Esophagus muscularis mucosa (tissue), 4 donors: ENCODE measurements around the gene ADAMTS7. TPM values are rescaled to one million over a fixed set of nuclear protein-coding genes. Genes with fewer than 3 reads are reported as not detected.

Source experiments
- DNase-seq: peaks from one replicate; pipeline ENCODE4 v3.0.0-alpha.2; 2017; ENCODE audit errors: extremely low spot score
- H3K27ac ChIP-seq, 4 donors: fragments of 200-600 bp; sonication (generic); replicated peaks in 1 of 4; 1 replicate in 3 of 4; 2 replicates in 1 of 4; pipeline ENCODE4 v1.5.1; 2016 to 2019; ENCODE audit warnings: mild to moderate bottlenecking in 1 of 4
- H3K27me3 ChIP-seq, 4 donors: fragments of 200-600 bp; sonication (generic); one replicate each; pipeline versions ENCODE4 v1.5.1 to v1.6.0; 2016 to 2019
- H3K36me3 ChIP-seq, 4 donors: fragments of 200-600 bp; sonication (generic); one replicate each; pipeline ENCODE4 v1.5.1; 2016 to 2019
- H3K4me1 ChIP-seq, 4 donors: fragments of 200-600 bp; sonication (generic); one replicate each; pipeline ENCODE4 v1.5.1; 2016 to 2019
- H3K4me3 ChIP-seq, 4 donors: fragments of 200-600 bp; sonication (generic); 1 replicate in 2 of 4; 2 replicates in 2 of 4; pipeline ENCODE4 v1.5.1; 2016 to 2019; ENCODE audit warnings: mild to moderate bottlenecking in 4 of 4, moderate library complexity in 1 of 4
- H3K9me3 ChIP-seq, 4 donors: fragments of 200-600 bp; sonication (generic); 1 replicate in 3 of 4; 2 replicates in 1 of 4; pipeline ENCODE4 v1.5.1; 2016 to 2019
- EP300 ChIP-seq: sonication (generic); formaldehyde crosslinking; IDR thresholded peaks from one replicate; pipeline ENCODE4 v1.6.1; 2017; ENCODE audit warnings: antibody characterized with exemption
- POLR2A ChIP-seq: fragments of 450-650 bp; IDR thresholded peaks from one replicate; pipeline ENCODE4 v1.6.1; 2017; ENCODE audit warnings: antibody characterized with exemption, moderate library complexity, mild to moderate bottlenecking, low read depth
- POLR2AphosphoS5 ChIP-seq, 2 donors: sonication (generic); formaldehyde crosslinking; IDR thresholded peaks; one replicate each; pipeline ENCODE4 v1.6.1; 2017; ENCODE audit warnings: antibody characterized with exemption in 2 of 2
- WGBS: methylation state at CpG from one replicate; pipeline ENCODE4 v1.1.5; 2018; 5-methylcytosine and 5-hydroxymethylcytosine counted together
- intact Hi-C: fragments of 100-400 bp; cut with DNase I; formaldehyde crosslinking; loops from one replicate; pipeline ENCODE4 v1.15.1; 2023
- total RNA-seq, 4 donors: library from RNA; depleted of rRNA; stranded (reverse); fragments of >200 nt; gene quantifications; one replicate each; pipeline versions ENCODE4 v1.1.0 to v1.2.1, GENCODE V29; 2016
- TF ChIP-seq, protein P1 (sequence below), 3 experiments: fragments of 200-600 bp in 2 of 3; fragments of 450-650 bp in 1 of 3; sonication (generic) in 2 of 3; IDR thresholded peaks; one replicate each; pipeline ENCODE4 v1.5.1; 2017 to 2019; ENCODE audit warnings: antibody characterized with exemption in 3 of 3, mild to moderate bottlenecking in 2 of 3, moderate library complexity in 1 of 3

The ADAMTS7 gene
- total RNA-seq, 4 donors from 2014 or later = 2.0 to 4.6 (median 2.3) TPM

- Histone ChIP-seq H3K9me3 (no peaks in the 10 kb centered on the region), H3K27ac (peak overlapping the region; percentile 80 to 84 (median 82)), H3K27me3 (no peaks in the 10 kb centered on the region), H3K4me1 (peaks cover 17 to 29% (median 24%) of the 10 kb centered on the region in 4 donors), H3K36me3 (no peaks in the 10 kb centered on the region), H3K4me3 (peak overlapping the region; percentile 67 to 82 (median 76))
- DNase-seq = no peak
- TF ChIP-seq EP300 (no peak), POLR2A (no peak), POLR2AphosphoS5 (IDR thresholded peaks at IDR 0.05) (no peak)
- TF ChIP-seq, protein P1, sequence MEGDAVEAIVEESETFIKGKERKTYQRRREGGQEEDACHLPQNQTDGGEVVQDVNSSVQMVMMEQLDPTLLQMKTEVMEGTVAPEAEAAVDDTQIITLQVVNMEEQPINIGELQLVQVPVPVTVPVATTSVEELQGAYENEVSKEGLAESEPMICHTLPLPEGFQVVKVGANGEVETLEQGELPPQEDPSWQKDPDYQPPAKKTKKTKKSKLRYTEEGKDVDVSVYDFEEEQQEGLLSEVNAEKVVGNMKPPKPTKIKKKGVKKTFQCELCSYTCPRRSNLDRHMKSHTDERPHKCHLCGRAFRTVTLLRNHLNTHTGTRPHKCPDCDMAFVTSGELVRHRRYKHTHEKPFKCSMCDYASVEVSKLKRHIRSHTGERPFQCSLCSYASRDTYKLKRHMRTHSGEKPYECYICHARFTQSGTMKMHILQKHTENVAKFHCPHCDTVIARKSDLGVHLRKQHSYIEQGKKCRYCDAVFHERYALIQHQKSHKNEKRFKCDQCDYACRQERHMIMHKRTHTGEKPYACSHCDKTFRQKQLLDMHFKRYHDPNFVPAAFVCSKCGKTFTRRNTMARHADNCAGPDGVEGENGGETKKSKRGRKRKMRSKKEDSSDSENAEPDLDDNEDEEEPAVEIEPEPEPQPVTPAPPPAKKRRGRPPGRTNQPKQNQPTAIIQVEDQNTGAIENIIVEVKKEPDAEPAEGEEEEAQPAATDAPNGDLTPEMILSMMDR (IDR thresholded peaks at IDR 0.05) = no peak
- 0% methylated on average over 14 of the region's 76 CpGs for WGBS
- intact Hi-C loops = loop anchor here (5.0 kb wide), 1 partner anchor 62 kb away; the partner anchor contains the start of gene MORF4L1
Observed at GRCh38 chr15:78810362-78811123, 721 bp downstream of the ADAMTS7 start.

- Histone ChIP-seq H3K4me1 (peaks cover 17 to 29% (median 24%) of the 10 kb centered on the region in 4 donors), H3K4me3 (peak overlapping the region; percentile 67 to 82 (median 76)), H3K27me3 (no peaks in the 10 kb centered on the region), H3K36me3 (no peaks in the 10 kb centered on the region), H3K9me3 (no peaks in the 10 kb centered on the region), H3K27ac (peak overlapping the region; percentile 80 to 84 (median 82))
- no peak for DNase-seq
- 25% methylated on average over 10 of the region's 11 CpGs for WGBS
- intact Hi-C loops = loop anchor here (5.0 kb wide), 1 partner anchor 62 kb away; the partner anchor contains the start of gene MORF4L1
- TF ChIP-seq EP300 (no peak), POLR2AphosphoS5 (IDR thresholded peaks at IDR 0.05) (no peak), POLR2A (no peak)
- TF ChIP-seq, protein P1 (IDR thresholded peaks at IDR 0.05) = no peak
Observed at GRCh38 chr15:78810003-78810361, 1.3 kb downstream of the ADAMTS7 start.

- 66% methylated on average over 2 of the region's 2 CpGs for WGBS
Observed at GRCh38 chr15:78808550-78808949, 2.7 kb downstream of the ADAMTS7 start.

GRCh38 chr15:78807359-78807758 lies 3.9 kb downstream of the ADAMTS7 start:
- 97% methylated on average over 2 of the region's 2 CpGs for WGBS
- Histone ChIP-seq H3K9me3 (no peaks in the 10 kb centered on the region), H3K27me3 (no peaks in the 10 kb centered on the region), H3K27ac (no peak overlapping the region), H3K4me1 (peaks cover 21 to 26% (median 23%) of the 10 kb centered on the region in 4 donors), H3K4me3 (no peak overlapping the region), H3K36me3 (no peaks in the 10 kb centered on the region)
- no peak for DNase-seq
- TF ChIP-seq, protein P1 (IDR thresholded peaks at IDR 0.05) = no peak
- TF ChIP-seq POLR2AphosphoS5 (IDR thresholded peaks at IDR 0.05) = no peak
- TF ChIP-seq EP300 = no peak
- TF ChIP-seq POLR2A = no peak
- intact Hi-C loops = no loop called here

More at GRCh38 chr15:78808550-78808949, 2.7 kb downstream of the ADAMTS7 start:
- H3K9me3 ChIP-seq = no peaks in the 10 kb centered on the region
- TF ChIP-seq, protein P1 (IDR thresholded peaks at IDR 0.05) = peak in 2 of 3 experiments; percentile 23 to 35
- no peak for TF ChIP-seq POLR2AphosphoS5 (IDR thresholded peaks at IDR 0.05)
- intact Hi-C loops = no loop called here
- peaks cover 21 to 29% (median 24%) of the 10 kb centered on the region in 4 donors for H3K4me1 ChIP-seq
- DNase-seq = no peak
- H3K36me3 ChIP-seq = no peaks in the 10 kb centered on the region
- no peak overlapping the region for H3K27ac ChIP-seq
- no peak overlapping the region for H3K4me3 ChIP-seq
- H3K27me3 ChIP-seq = no peaks in the 10 kb centered on the region
